Measurements from ENCODE around the gene TENT5A.
A peak's percentile ranks its signal among the peaks of the same experiment; 100 is the strongest.

Gene TENT5A

GRCh38 chr6:81772741-81773140, 20.3 kb upstream of the TENT5A start:
- no peak for DNase-seq (ENCODE audit: low read depth in 1 of 2, low spot score in 1 of 2)

- DNase-seq (ENCODE audit: low read depth in 1 of 2, low spot score in 1 of 2), result no peak
These were observed 18.6 kb upstream of the TENT5A start for GRCh38 chr6:81771097-81771496.

GRCh38 chr6:81770381-81770780, 17.9 kb upstream of the TENT5A start:
- no peak for DNase-seq (ENCODE audit: low read depth in 1 of 2, low spot score in 1 of 2)

DNA sequence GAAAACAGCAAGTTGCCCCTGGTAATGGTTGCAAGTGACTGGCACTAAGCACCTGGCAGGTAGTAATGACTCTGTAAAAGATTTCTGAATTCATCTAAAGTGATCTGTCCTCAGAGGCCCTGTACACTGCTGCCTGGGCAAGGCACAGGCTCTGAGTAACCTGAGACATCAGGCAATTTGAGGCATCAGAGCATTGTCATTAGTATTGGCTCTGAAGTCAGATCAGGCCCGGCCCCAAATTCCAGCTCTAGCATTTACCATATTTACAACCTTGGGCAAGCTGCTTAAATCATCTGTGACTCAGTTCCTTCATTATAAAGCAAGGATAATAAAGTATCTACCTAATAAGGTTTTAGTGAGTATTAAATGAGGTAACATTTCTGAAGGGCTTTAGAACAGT, 17.3 kb upstream of the TENT5A start:
- no peak for DNase-seq (ENCODE audit: low read depth in 1 of 2, low spot score in 1 of 2)

GRCh38 chr6:81768150-81768942, 15.9 kb upstream of the TENT5A start:
- no peak for DNase-seq (ENCODE audit: low read depth in 1 of 2, low spot score in 1 of 2)

DNA sequence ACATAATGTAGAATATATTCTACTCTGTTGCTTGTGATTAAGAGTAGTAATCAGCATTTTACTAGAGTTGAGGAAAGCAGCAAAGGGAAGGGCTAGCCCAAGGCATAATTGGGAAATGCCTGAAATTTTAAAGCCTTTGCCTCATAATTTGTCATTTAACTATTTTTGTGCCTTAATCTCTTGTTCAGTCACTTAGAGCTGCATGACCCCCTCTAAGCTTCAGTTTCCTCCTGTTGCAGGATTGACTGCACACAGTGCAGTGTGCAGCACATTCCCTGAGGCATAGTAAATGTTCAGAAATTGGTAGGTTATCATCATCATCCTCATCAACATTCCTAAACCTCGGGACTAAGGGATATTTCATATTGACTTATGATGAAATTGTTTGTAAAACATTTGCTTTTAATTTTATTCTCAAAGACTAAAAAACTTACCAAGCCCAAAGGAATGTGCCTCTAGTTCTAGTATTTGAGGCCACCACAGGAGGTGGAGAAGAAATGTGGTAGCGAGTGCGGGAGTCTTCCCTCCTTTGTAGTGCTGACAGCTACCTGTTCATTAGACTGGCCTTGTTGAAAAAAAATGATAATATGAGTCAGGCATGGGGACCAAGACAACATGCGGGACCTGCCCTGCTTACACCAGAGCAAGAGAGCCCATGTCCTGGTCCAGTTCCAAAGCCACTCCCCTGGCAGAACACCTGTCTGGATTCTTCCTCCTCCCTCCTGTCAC, 14.8 kb upstream of the TENT5A start:
- no peak for DNase-seq (ENCODE audit: low read depth in 1 of 2, low spot score in 1 of 2)

DNA sequence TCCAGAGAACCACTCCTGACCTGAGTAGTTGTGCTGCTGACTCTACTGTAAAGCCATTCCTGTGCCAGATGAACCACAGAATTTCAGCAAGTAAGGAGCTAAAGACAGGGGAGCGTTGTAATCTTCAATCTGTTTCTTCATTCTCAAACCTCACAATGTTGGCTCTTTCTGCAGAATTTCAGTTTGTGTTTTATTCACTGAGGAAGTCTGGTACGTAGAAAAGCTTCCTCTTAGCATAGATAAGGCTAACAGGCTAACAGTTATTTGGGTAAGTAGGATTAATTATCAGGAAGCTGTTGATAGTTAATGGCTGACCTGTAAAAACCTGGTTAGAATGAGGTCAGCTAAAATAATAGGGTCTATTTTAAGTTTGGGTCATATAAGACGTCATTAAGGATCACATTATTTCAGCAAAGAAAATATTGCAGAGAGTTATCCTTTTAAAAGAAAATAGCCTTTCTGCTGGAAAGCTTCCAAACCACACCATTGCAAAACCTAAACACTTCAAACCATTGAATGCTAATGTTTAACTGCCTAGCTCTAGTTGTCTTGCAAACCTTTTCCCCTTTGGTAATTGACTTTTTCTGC, 14.1 kb upstream of the TENT5A start:
- DNase-seq (ENCODE audit: low read depth in 1 of 2, low spot score in 1 of 2), result no peak

DNA sequence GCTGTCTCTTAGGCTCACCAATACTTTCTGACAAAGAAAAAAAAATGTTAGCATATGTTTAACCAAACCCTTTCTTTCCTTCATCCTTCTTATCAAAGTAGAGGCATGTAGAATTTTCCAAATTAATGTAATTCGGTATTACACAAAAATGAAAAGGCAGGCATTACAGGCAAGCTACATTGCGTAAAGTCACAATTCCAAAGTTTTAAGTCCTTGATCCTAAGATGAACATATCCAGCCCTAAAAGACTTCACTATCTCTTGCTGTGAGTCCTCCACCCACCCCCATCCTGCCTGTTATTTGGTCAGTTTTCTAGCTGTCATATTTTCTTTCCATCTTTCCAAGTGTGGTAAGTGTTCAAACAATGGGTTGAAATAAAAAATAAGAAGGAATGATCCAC, 12.1 kb upstream of the TENT5A start:
- DNase-seq (ENCODE audit: low read depth in 1 of 2, low spot score in 1 of 2), result no peak

DNA sequence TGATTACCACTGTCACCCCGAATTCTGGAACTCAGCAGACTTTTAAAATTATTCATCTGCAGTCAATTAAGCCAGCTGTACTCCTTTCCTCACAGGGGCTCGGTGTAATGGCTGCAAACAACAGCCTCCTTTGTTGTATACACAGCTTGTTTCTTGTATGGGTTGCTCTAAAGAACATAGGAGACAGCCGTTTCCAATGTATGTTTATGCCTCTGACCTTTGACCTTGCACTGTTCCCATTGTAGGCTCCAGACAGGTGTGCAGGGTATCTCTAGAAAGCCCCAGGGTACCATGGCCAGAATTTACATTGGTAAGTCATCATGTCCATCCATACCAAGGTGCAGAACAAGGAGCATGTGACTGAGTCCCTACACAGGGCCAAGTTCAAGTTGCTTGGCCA, 11.5 kb upstream of the TENT5A start:
- DNase-seq (ENCODE audit: low read depth in 1 of 2, low spot score in 1 of 2), result no peak

GRCh38 chr6:81763051-81763450, 10.6 kb upstream of the TENT5A start:
- DNase-seq (ENCODE audit: low read depth in 1 of 2, low spot score in 1 of 2), result no peak

- DNase-seq (ENCODE audit: low read depth in 1 of 2, low spot score in 1 of 2), result no peak
These were observed 10.1 kb upstream of the TENT5A start for GRCh38 chr6:81762606-81763005.

- no peak for DNase-seq (ENCODE audit: low read depth in 1 of 2, low spot score in 1 of 2)
These were observed 9.7 kb upstream of the TENT5A start for GRCh38 chr6:81762132-81762531.

GRCh38 chr6:81761197-81761596, 8.7 kb upstream of the TENT5A start:
- no peak for DNase-seq (ENCODE audit: low read depth in 1 of 2, low spot score in 1 of 2)

GRCh38 chr6:81759782-81760181, 7.3 kb upstream of the TENT5A start:
- no peak for DNase-seq (ENCODE audit: low read depth in 1 of 2, low spot score in 1 of 2)

DNA sequence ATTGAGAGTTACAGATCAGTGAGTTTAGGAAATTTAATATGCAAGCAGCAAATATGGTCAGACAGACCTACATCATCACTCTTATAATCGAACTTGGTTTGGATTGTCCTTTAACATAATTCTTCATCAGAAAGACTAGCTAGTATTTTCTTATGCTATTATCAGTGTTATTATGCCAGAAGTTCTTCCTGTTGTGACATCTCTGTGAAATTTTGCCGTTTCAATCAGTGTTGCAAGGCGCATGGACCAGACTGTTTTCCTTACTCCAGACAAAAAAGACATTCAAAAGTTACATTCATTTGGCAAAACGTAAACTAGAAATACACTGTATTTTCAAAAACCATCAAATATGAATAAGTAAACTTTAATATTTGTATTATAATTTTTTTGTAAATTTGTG, 5.7 kb upstream of the TENT5A start:
- no peak for DNase-seq (ENCODE audit: low read depth in 1 of 2, low spot score in 1 of 2)

DNA sequence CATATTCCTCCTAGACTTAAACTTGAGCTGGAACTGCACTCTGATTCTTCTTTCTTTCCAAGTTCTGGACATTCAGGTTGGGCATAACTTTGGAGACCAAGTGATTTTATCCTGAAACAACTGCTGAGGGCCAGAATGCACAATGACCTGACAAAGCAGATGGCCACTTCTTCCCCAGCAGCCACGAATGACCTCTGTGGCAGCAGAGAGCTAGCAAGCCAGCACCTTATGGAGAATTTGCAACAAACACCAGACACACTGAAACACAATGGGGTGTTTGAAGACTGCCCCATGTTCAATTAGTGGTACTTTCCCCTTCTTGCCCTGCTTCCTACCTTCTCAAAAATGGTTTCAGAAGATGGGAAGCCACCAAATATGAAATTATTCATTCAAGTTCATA, 4.2 kb upstream of the TENT5A start:
- DNase-seq (ENCODE audit: low read depth in 1 of 2, low spot score in 1 of 2), result no peak

DNA sequence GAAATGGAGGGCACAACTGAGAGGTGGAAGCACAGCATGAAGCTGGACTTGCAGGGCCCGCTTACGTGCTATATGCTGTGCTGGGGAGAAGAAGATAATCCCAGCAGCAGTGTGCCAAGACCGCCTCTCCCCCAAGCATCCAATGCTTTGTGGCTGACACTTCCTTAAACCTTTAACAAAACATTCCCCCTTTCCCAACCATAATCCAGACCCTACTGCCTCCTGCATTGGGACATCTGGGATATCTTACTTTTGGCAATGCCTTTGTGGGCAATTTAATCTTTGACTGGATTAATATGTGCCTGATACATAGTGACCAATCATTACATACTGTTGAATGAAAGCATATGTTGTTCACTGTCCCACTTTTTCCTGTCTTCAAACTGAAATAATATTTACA, 3.1 kb upstream of the TENT5A start:
- DNase-seq (ENCODE audit: low read depth in 1 of 2, low spot score in 1 of 2), result no peak

- no peak for DNase-seq (ENCODE audit: low read depth in 1 of 2, low spot score in 1 of 2)
These were observed 2.4 kb upstream of the TENT5A start for GRCh38 chr6:81754906-81755305.

DNA sequence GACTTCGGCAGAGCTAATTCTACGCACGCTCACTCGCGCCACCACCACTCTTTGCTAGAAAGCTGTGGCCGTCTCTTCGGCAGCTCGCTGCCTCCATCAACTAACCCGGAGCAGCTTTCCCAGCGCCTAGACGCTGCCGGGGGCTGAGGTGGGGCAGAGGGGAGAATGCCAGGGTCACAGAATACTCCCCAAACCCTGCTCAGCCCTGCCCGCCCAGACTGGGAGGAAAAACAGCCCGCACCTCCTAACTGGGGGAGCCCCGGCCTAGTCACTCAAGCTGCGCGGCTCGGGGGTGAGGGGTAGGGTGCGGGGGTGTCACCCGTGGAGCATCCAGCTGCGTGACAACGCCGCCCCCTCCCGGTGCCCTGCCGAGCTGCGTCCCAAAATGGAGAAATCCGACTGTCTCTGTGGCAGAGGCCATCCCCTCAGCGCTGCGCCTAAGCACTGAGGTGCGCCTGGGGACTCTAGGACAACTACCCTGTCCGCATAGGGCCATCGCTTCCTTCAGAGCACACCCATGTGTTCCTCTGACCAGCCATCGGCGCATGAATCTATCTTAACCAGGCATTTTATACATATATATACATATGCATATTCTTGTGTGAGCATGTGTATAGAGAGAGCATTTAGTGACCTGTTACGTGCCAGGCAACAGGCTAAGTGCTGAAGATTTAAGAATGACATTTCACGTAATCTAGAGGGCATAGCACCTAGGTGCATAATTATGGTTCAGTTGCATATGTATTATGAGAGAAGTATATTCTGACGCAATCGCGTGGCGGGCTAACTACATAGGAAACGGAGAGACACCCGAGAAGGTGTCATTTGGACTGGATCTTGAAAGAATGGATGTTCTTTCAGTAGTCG, 1.5 kb upstream of the TENT5A start:
- DNase-seq (ENCODE audit: low read depth in 1 of 2, low spot score in 1 of 2), result peak; percentile 73 to 75

GRCh38 chr6:81752921-81753710, 635 bp upstream of the TENT5A start:
- peak; percentile 24 to 45 for DNase-seq (ENCODE audit: low read depth in 1 of 2, low spot score in 1 of 2)

Data from activated T-helper 1 cell treated with anti-CD3 and anti-CD28 coated beads, Interleukin-2, amount 50 U/mL, for 16 hours (primary cell).